DND-41 (cell line): ENCODE measurements around the gene PGBD5.

Source experiments
- ATAC-seq: fragments of 200-7000 bp; cut with Tn5 transposase; 3 replicates; pipeline ENCODE4 v1.9.1; 2021; ENCODE audit warnings: low read depth; ENCODE audit not compliant: insufficient read depth
- DNase-seq: peaks from one replicate; pipeline ENCODE4 v3.0.0-alpha.2; 2020
- H2AFZ ChIP-seq: 2 replicates; pipeline ENCODE4 v1.6.0; 2012; ENCODE audit warnings: low read depth, low read length
- H3K27ac ChIP-seq: 2 replicates; pipeline ENCODE4 v1.5.1; 2012; ENCODE audit warnings: low read length, inconsistent platforms
- H3K27me3 ChIP-seq: fragments of 200-600 bp; sonication (generic); 2 replicates; pipeline ENCODE4 v1.6.0; 2012; ENCODE audit warnings: low read length, mild to moderate bottlenecking, inconsistent platforms; ENCODE audit not compliant: insufficient read depth, poor library complexity
- H3K36me3 ChIP-seq: 2 replicates; pipeline ENCODE4 v1.5.1; 2012; ENCODE audit warnings: low read length, inconsistent platforms; ENCODE audit not compliant: insufficient read depth
- H3K4me1 ChIP-seq: 2 replicates; pipeline ENCODE4 v1.5.1; 2012; ENCODE audit warnings: mild to moderate bottlenecking, low read length; ENCODE audit not compliant: insufficient read depth
- H3K4me2 ChIP-seq: 2 replicates; pipeline ENCODE4 v1.6.0; 2012; ENCODE audit warnings: mild to moderate bottlenecking, moderate library complexity, low read length, inconsistent platforms; ENCODE audit not compliant: insufficient read depth
- H3K4me3 ChIP-seq, 2 experiments: fragments of 200-600 bp in 1 of 2; shearing (Covaris generic) in 1 of 2; 2 replicates each; pipeline ENCODE4 v1.5.1; 2012 to 2016; ENCODE audit warnings: inconsistent platforms in 2 of 2, low read length in 2 of 2, mild to moderate bottlenecking in 2 of 2, low read depth in 1 of 2, moderate library complexity in 1 of 2
- H3K79me2 ChIP-seq: 2 replicates; pipeline ENCODE4 v1.6.0; 2012; ENCODE audit warnings: low read length, inconsistent platforms; ENCODE audit not compliant: insufficient read depth
- H3K9ac ChIP-seq: 2 replicates; pipeline ENCODE4 v1.6.0; 2012; ENCODE audit warnings: low read depth, mild to moderate bottlenecking, inconsistent platforms, low read length, moderate library complexity
- H3K9me3 ChIP-seq: 2 replicates; pipeline ENCODE4 v1.5.1; 2012; ENCODE audit warnings: low read length, moderate library complexity, mild to moderate bottlenecking, inconsistent platforms; ENCODE audit not compliant: insufficient read depth, severe bottlenecking
- H4K20me1 ChIP-seq: 2 replicates; pipeline ENCODE4 v1.6.0; 2012; ENCODE audit warnings: low read length; ENCODE audit not compliant: insufficient read depth
- EZH2 ChIP-seq: IDR thresholded peaks from 3 replicates; pipeline ENCODE4 v1.6.1; 2012; ENCODE audit warnings: borderline replicate concordance, low read depth, mild to moderate bottlenecking, moderate library complexity, low read length, inconsistent platforms; ENCODE audit not compliant: severe bottlenecking
- TF ChIP-seq, protein P1 (sequence below): IDR thresholded peaks from 2 replicates; pipeline ENCODE4 v1.5.1; 2012; ENCODE audit warnings: borderline replicate concordance, low read length, moderate library complexity, mild to moderate bottlenecking; ENCODE audit not compliant: poor library complexity, severe bottlenecking; ENCODE audit errors: extremely low read depth

The PGBD5 gene

GRCh38 chr1:230375147-230375546, 51.0 kb downstream of the PGBD5 start:
- no peaks in the 10 kb centered on the region for H3K79me2 ChIP-seq
- no peaks in the 10 kb centered on the region for H4K20me1 ChIP-seq
- no peak overlapping the region for H3K9ac ChIP-seq
- H3K27me3 ChIP-seq = peaks cover 4% of the 10 kb centered on the region
- TF ChIP-seq, protein P1, sequence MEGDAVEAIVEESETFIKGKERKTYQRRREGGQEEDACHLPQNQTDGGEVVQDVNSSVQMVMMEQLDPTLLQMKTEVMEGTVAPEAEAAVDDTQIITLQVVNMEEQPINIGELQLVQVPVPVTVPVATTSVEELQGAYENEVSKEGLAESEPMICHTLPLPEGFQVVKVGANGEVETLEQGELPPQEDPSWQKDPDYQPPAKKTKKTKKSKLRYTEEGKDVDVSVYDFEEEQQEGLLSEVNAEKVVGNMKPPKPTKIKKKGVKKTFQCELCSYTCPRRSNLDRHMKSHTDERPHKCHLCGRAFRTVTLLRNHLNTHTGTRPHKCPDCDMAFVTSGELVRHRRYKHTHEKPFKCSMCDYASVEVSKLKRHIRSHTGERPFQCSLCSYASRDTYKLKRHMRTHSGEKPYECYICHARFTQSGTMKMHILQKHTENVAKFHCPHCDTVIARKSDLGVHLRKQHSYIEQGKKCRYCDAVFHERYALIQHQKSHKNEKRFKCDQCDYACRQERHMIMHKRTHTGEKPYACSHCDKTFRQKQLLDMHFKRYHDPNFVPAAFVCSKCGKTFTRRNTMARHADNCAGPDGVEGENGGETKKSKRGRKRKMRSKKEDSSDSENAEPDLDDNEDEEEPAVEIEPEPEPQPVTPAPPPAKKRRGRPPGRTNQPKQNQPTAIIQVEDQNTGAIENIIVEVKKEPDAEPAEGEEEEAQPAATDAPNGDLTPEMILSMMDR = no peak
- no peak for TF ChIP-seq EZH2
- H3K9me3 ChIP-seq = peaks cover 17% of the 10 kb centered on the region
- H3K4me1 ChIP-seq = no peaks in the 10 kb centered on the region
- ATAC-seq (no peak), DNase-seq (no peak)
- H3K36me3 ChIP-seq = no peaks in the 10 kb centered on the region
- H3K27ac ChIP-seq = no peak overlapping the region
- H3K4me3 ChIP-seq = no peak overlapping the region
- no peak overlapping the region for H3K4me2 ChIP-seq
- H2AFZ ChIP-seq = no peak overlapping the region

DNA sequence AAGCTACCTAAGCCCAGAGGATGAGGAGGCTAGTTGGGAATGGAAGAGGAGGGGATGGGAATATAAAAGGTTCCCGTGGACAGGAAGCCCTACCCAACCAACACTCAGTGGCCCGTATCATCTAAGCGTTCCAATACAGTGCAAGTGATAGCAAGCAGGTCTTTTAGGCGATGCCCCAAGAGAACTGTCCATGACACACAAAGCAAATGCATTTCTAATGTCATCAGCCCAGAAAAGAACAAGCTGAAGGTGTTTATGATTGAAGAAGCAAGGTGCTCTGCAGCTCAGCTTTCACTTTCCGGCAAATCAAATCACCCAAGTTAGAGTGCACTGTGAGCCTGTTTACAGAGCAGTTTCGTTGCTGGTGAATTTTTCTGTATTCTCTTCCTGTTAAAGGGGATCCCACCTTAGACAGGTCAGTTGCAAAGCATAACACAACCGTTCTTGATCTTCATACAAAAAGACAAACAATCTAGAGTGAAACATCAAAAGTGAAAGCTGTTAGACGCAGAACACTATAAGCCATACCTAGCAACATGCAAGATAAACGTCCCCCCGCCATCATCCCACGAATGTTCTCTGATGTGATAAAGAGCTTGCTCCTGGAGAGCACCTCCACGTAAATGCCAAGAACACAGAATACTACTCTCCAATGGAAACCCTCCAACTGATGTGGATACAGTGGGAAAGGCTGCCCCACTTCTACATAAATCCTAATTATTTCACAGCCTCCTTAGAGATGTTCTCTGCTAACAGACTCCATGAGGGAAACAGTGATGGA, 54.0 kb downstream of the PGBD5 start:
- H4K20me1 ChIP-seq = no peaks in the 10 kb centered on the region
- no peaks in the 10 kb centered on the region for H3K4me1 ChIP-seq
- H3K36me3 ChIP-seq = no peaks in the 10 kb centered on the region
- DNase-seq (no peak), ATAC-seq (no peak)
- no peaks in the 10 kb centered on the region for H3K9me3 ChIP-seq
- H2AFZ ChIP-seq = no peak overlapping the region
- no peaks in the 10 kb centered on the region for H3K79me2 ChIP-seq
- H3K9ac ChIP-seq = no peak overlapping the region
- no peak overlapping the region for H3K27ac ChIP-seq
- H3K4me2 ChIP-seq = no peak overlapping the region
- TF ChIP-seq, protein P1 = no peak
- no peak for TF ChIP-seq EZH2
- no peak overlapping the region for H3K4me3 ChIP-seq
- H3K27me3 ChIP-seq = peaks cover 4% of the 10 kb centered on the region

GRCh38 chr1:230370109-230370508, 56.0 kb downstream of the PGBD5 start:
- Histone ChIP-seq H3K4me2 (no peak overlapping the region), H3K9ac (no peak overlapping the region), H3K27ac (no peak overlapping the region), H3K9me3 (no peaks in the 10 kb centered on the region), H4K20me1 (no peaks in the 10 kb centered on the region), H3K79me2 (no peaks in the 10 kb centered on the region), H2AFZ (no peak overlapping the region), H3K4me1 (no peaks in the 10 kb centered on the region), H3K36me3 (no peaks in the 10 kb centered on the region), H3K27me3 (peaks cover 14% of the 10 kb centered on the region), H3K4me3 (no peak overlapping the region)
- no peak for ATAC-seq
- no peak for DNase-seq
- TF ChIP-seq, protein P1 = no peak
- no peak for TF ChIP-seq EZH2

DNA sequence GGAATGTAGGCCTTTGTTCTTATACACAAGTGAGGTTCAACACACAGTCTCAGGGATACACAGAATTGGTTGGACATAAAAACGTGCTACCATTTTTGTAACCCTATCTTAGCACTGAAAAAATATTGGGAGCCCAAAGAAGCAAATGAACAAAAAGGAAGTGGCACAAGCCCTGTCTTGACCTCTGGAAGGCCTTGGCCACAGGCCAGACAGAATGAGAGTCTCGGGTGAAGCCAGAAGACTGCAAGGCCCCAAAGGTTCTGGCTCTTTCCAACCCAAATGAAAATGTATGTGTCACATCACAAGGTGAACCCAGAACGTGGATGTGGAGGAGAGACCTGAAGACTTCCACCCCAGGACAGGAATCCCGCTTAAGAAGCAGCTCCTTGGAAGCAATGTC, 57.3 kb downstream of the PGBD5 start:
- Histone ChIP-seq H4K20me1 (no peaks in the 10 kb centered on the region), H3K4me2 (no peak overlapping the region), H3K36me3 (no peaks in the 10 kb centered on the region), H3K9ac (no peak overlapping the region), H3K27me3 (peaks cover 10% of the 10 kb centered on the region), H3K79me2 (no peaks in the 10 kb centered on the region), H3K4me3 (no peak overlapping the region), H2AFZ (no peak overlapping the region), H3K27ac (no peak overlapping the region), H3K9me3 (no peaks in the 10 kb centered on the region), H3K4me1 (no peaks in the 10 kb centered on the region)
- TF ChIP-seq, protein P1 = no peak
- no peak for TF ChIP-seq EZH2
- ATAC-seq (no peak), DNase-seq (no peak)
